ENCODE measurements around the gene PIM1. TPM values are rescaled to one million over a fixed set of nuclear protein-coding genes. Genes with fewer than 3 reads are reported as not detected.
"Not testable (repeated sequence)": the region's sequence is repeated elsewhere in the genome, so short reads cannot be mapped to it uniquely, and the experiment has no call there.

Gene PIM1
- total RNA-seq = 550 and 551 TPM in 2 replicates

GRCh38 chr6:37169496-37170272 is at the start of gene PIM1:
PIM1 (plus strand) TSS chr6:37170152; CDS start chr6:37170576, 424 bp downstream.
- intact Hi-C loops (cut with micrococcal nuclease) = loop anchor here (1.0 to 5.0 kb wide), 8 partner anchors 14 to 572 kb away; partner anchors contain the start of genes C6orf89 and PPIL1

- intact Hi-C loops (cut with micrococcal nuclease) = no loop called here
Observed at GRCh38 chr6:37121556-37121955, 48.4 kb upstream of the PIM1 start.

GRCh38 chr6:37122861-37123260 is 47.1 kb upstream of the PIM1 start:
- intact Hi-C loops (cut with micrococcal nuclease) = no loop called here

- intact Hi-C loops (cut with micrococcal nuclease) = no loop called here
Observed at GRCh38 chr6:37123957-37124729, 45.8 kb upstream of the PIM1 start.

- intact Hi-C loops (cut with micrococcal nuclease) = no loop called here
Observed at GRCh38 chr6:37125774-37126492, 44.0 kb upstream of the PIM1 start.

GRCh38 chr6:37126493-37126958 is 43.4 kb upstream of the PIM1 start:
- intact Hi-C loops (cut with micrococcal nuclease) = no loop called here

DNA sequence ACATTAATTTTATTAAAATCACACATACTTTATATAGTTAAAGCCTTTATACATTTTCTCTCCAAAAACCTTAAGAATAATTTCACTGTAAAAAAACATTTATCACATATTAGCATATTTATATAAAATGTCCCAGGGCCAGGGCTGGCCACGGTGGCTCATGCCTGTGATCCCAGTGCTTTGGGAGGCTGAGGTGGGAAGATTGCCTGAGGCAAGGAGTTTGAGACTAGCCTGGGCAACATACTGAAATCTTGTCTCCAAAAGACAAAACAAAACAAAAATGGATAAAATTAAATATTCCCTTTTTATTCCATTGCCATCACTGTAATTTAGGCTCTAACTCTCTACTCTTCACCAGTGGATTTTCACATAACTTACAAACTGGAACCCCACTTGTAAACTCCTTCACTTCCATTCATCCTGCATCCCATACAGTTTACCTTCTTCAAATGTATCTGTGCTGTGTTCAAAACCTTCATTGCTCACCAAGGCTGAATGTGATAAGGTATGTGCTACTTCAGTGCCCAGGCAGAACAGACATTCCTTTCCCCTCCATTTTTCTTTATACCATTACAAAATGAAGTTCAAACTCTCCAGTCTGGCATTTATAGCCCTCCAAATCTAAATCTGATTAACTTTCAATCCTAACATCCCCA is 42.9 kb upstream of the PIM1 start:
- intact Hi-C loops (cut with micrococcal nuclease) = no loop called here

GRCh38 chr6:37127961-37128862 is 41.7 kb upstream of the PIM1 start:
- intact Hi-C loops (cut with micrococcal nuclease) = no loop called here

DNA sequence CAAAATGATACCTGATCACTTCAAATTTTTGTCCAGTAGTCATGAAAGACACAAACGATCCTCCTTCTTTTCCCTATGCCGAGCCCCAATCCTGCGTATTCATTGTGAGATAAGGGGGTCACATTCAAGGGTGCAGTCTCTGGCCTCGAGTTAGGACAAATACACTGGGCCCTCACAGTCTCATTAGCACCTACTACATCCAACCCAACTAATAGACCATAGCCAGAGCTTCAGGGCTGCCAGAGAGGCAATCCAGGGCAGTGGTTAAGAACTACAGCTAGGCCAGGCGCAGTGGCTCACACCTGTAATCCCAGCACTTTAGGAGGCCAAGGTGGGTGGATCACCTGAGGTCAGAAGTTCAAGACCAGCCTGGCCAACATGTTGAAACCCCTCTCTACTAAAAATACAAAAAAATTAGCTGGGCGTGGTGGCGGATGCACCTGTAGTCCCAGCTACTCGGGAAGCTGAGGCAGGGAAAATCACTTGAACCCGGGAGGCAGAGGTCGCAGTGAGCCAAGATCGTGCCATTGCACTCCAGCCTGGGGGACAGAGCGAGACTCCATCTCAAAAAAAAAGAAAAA is 41.0 kb upstream of the PIM1 start:
- intact Hi-C loops (cut with micrococcal nuclease) = not testable (repeated sequence)

DNA sequence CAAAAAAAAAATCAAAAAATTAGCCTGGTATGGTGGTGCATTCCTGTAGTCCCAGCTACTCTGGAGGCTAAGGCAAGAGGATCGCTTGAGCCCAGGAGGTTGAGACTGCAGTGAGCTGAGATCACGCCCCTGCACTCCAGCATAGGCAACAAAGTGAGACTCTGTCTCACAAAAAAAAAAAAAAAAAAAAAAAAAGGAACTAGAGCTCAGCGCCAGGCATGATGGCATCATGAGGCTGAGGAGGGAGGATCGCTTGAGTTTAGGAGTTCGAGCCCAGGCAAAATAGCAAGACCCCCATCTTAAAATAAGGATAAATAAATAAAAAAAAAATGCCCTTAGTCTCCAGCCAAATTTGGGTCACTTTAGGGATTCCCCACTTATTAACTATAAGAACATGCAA is 40.4 kb upstream of the PIM1 start:
- intact Hi-C loops (cut with micrococcal nuclease) = no loop called here

- intact Hi-C loops (cut with micrococcal nuclease) = no loop called here
Observed at GRCh38 chr6:37130704-37131103, 39.2 kb upstream of the PIM1 start.

DNA sequence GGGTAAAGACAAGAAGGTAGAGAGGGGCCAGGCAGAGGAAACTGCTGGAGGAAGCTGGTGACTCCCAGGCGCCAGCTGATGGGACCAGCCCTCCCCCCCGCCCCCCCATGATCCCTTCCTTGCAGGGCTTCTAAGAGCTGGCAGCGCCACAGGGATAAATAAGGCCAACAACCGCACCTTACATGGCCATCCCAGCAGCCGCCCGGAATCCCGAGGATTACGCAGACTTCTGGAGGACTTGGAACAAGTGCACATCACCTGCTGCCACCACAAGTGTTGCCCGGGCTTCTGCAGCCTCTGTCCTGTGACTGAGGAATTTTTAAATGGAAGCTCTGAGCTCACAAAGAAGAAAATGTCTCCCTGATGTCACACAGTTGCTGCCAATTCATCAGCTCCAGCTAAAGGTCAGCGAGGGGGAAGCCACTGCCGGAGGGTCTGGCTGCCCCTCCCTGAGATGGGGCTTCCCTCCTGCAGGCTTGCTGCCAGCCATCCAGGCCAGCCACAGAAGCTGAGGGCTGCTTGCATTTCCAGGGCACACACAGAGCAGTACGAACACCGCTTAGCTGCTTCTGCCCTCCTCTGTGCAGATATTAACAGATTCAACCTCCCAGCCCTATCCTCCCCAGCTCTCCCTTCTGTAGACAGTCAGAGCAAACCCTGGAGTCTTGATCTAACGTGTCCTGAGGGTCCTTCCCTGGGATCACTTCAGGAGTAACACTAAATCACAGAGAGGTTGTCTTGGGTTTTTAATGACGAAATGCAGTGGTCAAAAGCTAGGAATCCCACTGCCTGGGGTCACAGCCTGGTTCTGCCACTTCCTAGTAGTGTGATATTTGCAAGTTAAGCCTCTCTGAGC is 38.6 kb upstream of the PIM1 start:
- intact Hi-C loops (cut with micrococcal nuclease) = no loop called here

DNA sequence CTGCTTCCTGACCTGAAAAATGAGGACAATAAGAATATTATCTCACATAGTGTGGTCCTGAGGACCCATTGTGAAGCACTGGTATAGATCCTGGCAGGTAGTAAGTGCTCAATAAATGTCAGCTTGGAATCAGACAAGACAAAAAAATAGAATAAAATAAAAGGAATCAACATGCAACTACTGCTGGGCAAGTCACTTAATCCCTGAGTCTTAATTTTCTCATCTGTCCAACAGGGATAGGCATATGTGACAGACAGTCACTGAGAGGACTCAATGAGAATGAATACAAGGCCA is 38.0 kb upstream of the PIM1 start:
- intact Hi-C loops (cut with micrococcal nuclease) = no loop called here

DNA sequence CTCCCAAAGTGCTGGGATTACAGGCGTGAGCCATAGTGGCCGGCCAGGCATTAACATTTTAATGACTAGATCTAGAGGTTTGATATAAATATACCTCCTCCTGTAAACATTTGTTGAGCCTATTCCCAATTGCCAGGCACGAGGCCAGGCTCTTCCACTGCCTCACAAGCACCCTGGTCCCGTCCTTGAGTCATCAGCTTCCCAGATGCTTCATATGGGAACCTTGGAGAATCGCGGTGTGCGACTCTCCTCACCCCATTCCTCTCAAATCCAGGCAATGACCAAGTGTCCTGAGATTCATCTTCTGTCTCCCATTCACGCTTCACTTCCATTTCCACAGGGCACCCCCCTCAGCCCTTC is 35.9 kb upstream of the PIM1 start:
- intact Hi-C loops (cut with micrococcal nuclease) = no loop called here

GRCh38 chr6:37134396-37135191 is 35.4 kb upstream of the PIM1 start:
- intact Hi-C loops (cut with micrococcal nuclease) = no loop called here

DNA sequence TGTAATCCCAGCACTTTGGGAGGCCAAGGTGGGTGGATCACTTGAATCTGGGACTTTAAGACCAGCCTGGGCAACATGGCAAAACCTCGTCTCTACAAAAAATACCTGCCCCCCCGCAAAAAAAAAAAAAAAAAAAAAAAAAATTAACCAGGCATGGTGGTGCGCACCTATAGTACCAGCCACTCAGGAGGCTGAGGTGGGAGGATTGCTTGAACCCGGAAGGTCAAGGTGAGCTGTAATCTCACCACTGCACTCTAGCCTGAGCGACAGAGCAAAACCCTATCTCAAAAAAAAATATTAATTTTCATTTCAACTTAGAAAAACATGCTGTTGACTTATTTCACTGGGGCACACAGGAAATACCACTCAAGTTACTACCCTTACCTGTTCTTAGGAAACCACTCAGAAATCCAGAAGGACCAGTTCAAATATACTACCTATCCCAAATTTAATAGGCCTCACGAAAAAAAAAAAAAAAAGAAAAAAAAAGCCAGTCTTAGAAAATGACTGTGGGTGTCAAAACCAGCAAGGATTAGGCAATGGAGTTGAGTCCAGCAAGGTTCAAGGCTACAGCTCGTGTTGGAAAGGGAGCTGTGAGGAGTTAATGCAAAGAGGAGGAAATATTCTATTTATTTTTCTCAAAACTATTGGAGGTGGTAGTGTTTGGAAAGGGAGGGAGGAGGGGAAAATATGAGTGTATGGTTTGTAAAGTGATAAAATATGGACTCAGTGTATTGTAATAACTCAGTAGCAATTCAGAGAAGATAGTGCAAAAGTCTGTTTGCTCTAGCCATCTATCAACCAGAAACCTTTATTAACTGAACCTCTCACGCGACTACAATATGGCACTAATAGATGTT is 33.9 kb upstream of the PIM1 start:
- intact Hi-C loops (cut with micrococcal nuclease) = no loop called here

DNA sequence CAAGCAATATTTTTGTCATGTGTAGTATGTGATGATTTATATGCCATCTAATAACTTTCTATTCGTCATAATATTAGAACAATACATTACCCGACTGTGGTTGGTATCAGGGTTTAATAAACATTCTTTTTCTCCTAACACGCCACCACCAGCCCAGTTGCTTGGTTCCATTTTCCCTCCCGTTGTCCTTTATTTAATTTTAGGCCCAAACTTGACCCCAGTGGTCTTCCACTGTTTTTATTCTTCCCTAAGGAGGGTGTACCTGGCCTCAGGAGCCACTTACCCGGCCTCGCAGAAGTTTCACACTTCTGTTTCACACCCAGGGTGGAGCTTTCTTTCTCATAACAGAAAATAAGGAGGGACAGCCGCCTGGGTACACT is 33.1 kb upstream of the PIM1 start:
- intact Hi-C loops (cut with micrococcal nuclease) = no loop called here

Data from T-helper 2 cell treated with Interferon-gamma antibody and Interleukin-4, amounts not matched to agents 100 ng/mL and 5 ng/mL, for 36 hours (primary cell).